Breast epithelium (tissue), 3 donors: ENCODE data around the gene PRKAR2A.

ENCODE experiments used
- POLR2A ChIP-seq: fragments of 450-650 bp; IDR thresholded peaks from one replicate; pipeline ENCODE4 v1.6.1; 2016; ENCODE audit warnings: antibody characterized with exemption, mild to moderate bottlenecking, moderate library complexity
- POLR2AphosphoS5 ChIP-seq, 3 donors: sonication (generic); formaldehyde crosslinking; IDR thresholded peaks; one replicate each; pipeline ENCODE4 v1.6.1; 2017; ENCODE audit warnings: antibody characterized with exemption in 3 of 3
- TF ChIP-seq, protein P1 (sequence below), 3 donors: fragments of 450-650 bp; IDR thresholded peaks; one replicate each; pipeline ENCODE4 v1.5.1; 2016 to 2017; ENCODE audit warnings: antibody characterized with exemption in 3 of 3, mild to moderate bottlenecking in 3 of 3, moderate library complexity in 3 of 3

- TF ChIP-seq, protein P1, sequence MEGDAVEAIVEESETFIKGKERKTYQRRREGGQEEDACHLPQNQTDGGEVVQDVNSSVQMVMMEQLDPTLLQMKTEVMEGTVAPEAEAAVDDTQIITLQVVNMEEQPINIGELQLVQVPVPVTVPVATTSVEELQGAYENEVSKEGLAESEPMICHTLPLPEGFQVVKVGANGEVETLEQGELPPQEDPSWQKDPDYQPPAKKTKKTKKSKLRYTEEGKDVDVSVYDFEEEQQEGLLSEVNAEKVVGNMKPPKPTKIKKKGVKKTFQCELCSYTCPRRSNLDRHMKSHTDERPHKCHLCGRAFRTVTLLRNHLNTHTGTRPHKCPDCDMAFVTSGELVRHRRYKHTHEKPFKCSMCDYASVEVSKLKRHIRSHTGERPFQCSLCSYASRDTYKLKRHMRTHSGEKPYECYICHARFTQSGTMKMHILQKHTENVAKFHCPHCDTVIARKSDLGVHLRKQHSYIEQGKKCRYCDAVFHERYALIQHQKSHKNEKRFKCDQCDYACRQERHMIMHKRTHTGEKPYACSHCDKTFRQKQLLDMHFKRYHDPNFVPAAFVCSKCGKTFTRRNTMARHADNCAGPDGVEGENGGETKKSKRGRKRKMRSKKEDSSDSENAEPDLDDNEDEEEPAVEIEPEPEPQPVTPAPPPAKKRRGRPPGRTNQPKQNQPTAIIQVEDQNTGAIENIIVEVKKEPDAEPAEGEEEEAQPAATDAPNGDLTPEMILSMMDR (IDR thresholded peaks at IDR 0.05) = no peak
- TF ChIP-seq POLR2A = no peak
- TF ChIP-seq POLR2AphosphoS5 (IDR thresholded peaks at IDR 0.05) = no peak
Observed at GRCh38 chr3:48879994-48880377, 32.3 kb upstream of the PRKAR2A start.
